Fibroblast of pulmonary artery (primary cell): ENCODE measurements around the gene CISD3.

ENCODE experiments used
- DNase-seq: peaks from one replicate; pipeline ENCODE4 v3.0.0-alpha.2; 2010; ENCODE audit warnings: low read depth
- H3K4me3 ChIP-seq: replicated peaks from 2 replicates; pipeline ENCODE4 v1.5.1; 2011; ENCODE audit warnings: low read depth, mild to moderate bottlenecking, control low read depth, low read length, moderate library complexity
- CTCF ChIP-seq: IDR thresholded peaks from 2 replicates; pipeline ENCODE4 v1.5.1; 2011; ENCODE audit warnings: mild to moderate bottlenecking, control low read depth, low read length, inconsistent platforms; ENCODE audit errors: missing control alignments

The CISD3 gene

DNA sequence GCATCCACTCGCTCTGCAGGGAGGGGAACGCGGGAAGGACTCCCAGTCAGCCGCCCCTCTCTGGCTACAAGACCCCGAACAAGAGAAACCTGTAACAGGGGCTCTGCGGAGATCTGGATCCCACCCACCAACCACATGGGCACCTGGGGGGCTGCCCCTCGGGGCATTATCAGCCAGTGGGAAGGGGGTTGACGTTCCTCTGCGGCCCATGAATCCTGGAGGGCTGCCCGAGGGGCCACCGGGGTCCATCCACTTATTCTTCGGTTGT is 19.8 kb downstream of the CISD3 start:
- TF ChIP-seq CTCF: no peak
- no peak for DNase-seq
- peak overlapping the region; percentile 91 for H3K4me3 ChIP-seq

DNA sequence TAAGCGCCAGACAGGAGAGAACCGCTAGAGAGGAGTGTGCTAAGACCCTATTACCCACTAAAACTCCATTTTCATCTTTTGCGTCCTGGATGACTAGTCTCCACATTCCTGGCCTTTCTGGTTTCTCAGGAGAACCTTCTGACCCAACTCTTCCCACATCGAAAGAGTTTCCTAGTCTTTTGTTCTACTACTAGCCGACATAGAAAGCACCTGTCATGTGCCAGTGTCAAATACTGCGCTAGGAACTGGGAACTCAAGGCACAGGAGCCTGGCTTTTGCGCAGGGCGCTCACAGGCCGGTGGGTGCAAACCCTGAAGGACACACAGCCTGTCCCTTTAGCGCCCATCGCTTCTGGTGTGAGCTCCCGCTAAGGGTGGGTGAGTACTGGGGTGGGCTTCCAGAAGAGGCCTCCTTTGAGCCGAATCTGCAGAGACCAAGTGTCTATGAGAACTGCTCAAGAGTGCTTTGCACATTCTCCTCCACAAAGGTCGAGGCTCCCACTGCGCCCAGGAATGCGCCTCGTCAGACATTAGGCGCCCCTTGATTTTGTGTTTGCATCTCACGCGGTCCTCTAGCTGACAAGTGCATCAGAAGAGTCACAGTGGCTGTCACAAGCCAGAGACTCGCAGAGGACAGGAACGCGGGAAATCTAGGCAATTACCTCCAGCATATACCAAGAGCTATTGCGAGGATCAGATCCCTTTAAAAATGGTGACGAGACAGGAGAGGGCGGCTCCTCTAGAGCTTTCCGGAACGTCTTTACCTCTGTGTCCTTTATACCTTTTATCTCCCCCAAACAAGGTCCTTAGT is 20.4 kb downstream of the CISD3 start:
- DNase-seq: no peak
- peak overlapping the region; percentile 99 for H3K4me3 ChIP-seq
- no peak for TF ChIP-seq CTCF

- DNase-seq: no peak
- H3K4me3 ChIP-seq: peak overlapping the region; percentile 99
- TF ChIP-seq CTCF: no peak
Observed at GRCh38 chr17:38751144-38751807, 21.1 kb downstream of the CISD3 start.

GRCh38 chr17:38751808-38752307 is 21.7 kb downstream of the CISD3 start:
- DNase-seq: peak; percentile 90
- peak overlapping the region; percentile 99 for H3K4me3 ChIP-seq
- no peak for TF ChIP-seq CTCF

DNA sequence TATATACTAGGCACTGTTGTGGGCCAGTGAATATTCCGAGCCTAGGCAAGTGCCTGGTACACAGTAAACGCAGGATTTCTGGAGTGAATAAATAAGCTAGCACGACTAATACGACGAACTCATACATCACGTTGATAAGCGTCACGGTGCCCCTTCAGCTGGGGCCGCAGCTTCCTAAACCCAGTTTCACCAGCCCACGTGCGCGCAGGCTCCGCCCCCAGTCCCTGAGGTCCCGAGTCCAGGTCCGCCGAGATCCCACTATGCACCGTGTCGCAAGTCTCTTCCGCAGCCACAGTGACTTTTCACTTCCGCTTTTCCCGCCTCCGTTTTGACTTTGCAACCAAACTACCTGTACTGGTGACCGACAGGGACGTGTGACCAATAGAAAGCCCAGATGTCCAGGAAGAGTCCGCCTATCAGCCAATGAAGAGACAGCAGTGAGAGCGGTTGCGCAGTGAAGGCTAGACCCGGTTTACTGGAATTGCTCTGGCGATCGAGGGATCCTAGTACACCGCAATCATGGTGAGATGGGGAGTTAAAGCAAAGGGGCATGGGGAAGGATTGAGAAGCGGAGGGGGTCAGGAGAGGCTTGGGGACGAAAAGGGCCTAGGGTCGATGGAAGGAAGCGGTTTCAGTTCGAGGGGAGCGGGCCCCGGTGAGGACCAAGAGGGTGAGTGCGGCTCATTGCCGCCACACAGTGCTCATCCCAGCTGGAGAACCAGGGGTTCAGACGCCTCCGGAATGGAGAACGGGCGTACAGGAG is 22.3 kb downstream of the CISD3 start, which contains the start of gene PSMB3:
Gene PSMB3, plus strand, starts transcription at position 434 of the 763 bp plus-strand sequence. Its CDS starts 86 bp downstream, at position 520.
- peak within 1 kb of the TSS; percentile 99 for H3K4me3 ChIP-seq
- peak; percentile 100 for DNase-seq
- no peak for TF ChIP-seq CTCF

- peak overlapping the region; percentile 99 for H3K4me3 ChIP-seq
- DNase-seq: no peak
- TF ChIP-seq CTCF: no peak
Observed at GRCh38 chr17:38753071-38753506, 22.9 kb downstream of the CISD3 start.
